ENCODE data around the gene RALGAPA1.
"Not testable (repeated sequence)": the region's sequence is repeated elsewhere in the genome, so short reads cannot be mapped to it uniquely, and the experiment has no call there.

Gene RALGAPA1

DNA sequence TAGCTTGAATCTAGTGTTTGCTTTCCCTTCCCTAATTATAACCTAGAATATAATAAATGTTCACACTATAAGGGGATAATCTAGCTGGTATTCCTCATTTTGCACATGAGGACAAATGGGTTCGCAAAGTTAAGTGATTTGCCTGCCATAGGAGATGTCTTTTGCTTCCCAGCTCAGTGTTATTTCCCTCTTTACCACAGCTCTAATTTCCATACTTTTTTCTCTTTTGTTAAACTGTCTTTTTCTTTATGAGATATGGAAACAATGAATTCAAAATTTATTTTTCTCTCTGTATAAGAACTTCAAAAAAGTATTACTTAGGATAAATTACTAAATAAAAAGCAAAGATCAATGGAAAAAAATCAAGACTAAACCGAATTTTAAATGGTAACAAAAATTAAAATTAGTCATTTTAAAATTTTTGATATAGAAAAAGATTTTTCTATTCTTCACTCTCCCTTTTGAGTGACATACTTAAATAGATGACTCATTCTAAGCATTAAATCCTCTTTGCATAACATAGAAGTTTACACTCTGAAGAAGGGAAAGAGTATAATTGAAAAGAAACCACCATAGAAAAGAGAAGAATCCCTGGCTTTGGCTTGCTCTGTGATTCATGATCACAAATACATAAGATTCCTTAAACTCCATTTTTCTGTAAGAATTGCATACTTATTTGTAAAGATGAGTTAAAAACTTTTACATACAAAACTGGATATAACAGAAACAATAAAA is 177.9 kb downstream of the RALGAPA1 start:
- no peak overlapping the region for H3K4me3 ChIP-seq (ENCODE audit: low read depth, low read length)
- TF ChIP-seq POLR2A (IDR thresholded peaks at IDR 0.05; ENCODE audit: extremely low read depth, insufficient read length) (no peak), MYC (IDR thresholded peaks at IDR 0.05; ENCODE audit: low read depth, low read length) (no peak)
- TF ChIP-seq, protein P1, sequence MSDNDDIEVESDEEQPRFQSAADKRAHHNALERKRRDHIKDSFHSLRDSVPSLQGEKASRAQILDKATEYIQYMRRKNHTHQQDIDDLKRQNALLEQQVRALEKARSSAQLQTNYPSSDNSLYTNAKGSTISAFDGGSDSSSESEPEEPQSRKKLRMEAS (IDR thresholded peaks at IDR 0.05; ENCODE audit: low read depth, low read length) = no peak
- TF ChIP-seq, protein P2, sequence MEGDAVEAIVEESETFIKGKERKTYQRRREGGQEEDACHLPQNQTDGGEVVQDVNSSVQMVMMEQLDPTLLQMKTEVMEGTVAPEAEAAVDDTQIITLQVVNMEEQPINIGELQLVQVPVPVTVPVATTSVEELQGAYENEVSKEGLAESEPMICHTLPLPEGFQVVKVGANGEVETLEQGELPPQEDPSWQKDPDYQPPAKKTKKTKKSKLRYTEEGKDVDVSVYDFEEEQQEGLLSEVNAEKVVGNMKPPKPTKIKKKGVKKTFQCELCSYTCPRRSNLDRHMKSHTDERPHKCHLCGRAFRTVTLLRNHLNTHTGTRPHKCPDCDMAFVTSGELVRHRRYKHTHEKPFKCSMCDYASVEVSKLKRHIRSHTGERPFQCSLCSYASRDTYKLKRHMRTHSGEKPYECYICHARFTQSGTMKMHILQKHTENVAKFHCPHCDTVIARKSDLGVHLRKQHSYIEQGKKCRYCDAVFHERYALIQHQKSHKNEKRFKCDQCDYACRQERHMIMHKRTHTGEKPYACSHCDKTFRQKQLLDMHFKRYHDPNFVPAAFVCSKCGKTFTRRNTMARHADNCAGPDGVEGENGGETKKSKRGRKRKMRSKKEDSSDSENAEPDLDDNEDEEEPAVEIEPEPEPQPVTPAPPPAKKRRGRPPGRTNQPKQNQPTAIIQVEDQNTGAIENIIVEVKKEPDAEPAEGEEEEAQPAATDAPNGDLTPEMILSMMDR (IDR thresholded peaks at IDR 0.05; ENCODE audit: low read depth, low read length) = no peak
- DNase-seq (ENCODE audit: low read depth) = no peak

DNA sequence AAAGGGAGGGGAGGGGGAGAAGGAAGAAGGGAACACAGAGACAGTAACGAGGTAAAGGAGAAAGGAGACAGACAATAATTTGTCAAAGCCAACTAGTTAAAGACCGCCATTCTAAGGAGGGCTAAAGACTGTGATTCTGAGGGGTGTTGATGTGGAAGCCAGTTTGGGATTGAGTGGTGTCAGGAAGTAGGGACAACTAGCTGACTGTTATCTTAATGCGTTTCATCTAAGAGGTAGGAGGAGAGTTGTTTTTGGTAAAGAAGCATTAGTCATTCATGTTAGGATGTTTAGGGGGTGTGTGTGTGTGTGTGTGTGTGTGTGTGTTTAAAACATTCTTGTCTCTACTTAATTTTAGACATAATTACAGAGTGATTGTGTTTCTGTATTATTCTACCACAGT is 180.1 kb downstream of the RALGAPA1 start:
- TF ChIP-seq POLR2A (IDR thresholded peaks at IDR 0.05; ENCODE audit: extremely low read depth, insufficient read length) (no peak), MYC (IDR thresholded peaks at IDR 0.05; ENCODE audit: low read depth, low read length) (no peak)
- no peak for DNase-seq (ENCODE audit: low read depth)

DNA sequence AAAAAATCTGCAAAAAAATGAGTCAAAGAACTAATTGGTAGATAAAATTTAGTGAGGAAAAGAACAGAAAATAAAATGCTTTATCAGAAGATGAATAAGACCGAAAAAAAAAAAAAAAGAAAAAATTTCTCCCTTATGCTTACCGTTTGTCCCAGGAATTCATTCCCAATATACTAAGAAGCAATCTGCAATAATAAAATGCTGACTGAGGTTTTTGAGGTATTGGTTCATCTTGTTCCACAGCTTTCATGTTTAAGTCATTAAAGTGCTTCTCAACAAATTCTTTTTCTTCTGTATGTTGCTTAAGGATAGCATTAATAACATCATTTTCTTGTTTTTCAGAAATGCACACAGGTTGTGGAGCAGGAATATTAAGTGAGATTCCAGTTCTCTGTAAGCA is 182.1 kb downstream of the RALGAPA1 start:
- DNase-seq (ENCODE audit: low read depth); H3K4me3 ChIP-seq (ENCODE audit: low read depth, low read length): not testable (repeated sequence)

More for the DNA sequence above, 180.1 kb downstream of the RALGAPA1 start:
- no peak overlapping the region for H3K4me3 ChIP-seq (ENCODE audit: low read depth, low read length)

DNA sequence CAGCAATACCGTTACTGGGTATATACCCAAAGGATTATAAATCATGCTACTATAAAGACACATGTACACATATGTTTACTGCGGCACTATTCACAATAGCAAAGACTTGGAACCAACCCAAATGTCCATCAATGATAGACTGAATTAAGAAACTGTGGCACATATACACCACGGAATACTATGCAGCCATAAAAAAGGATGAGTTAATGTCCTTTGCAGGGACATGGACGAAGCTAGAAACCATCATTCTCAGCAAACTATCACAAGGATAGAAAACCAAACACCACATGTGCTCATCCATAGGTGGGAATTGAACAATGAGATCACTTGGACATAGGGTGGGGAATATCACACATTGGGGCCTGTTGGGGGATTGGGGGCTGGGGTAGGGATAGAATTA is 187.1 kb downstream of the RALGAPA1 start:
- not testable (repeated sequence) for DNase-seq (ENCODE audit: low read depth)

DNA sequence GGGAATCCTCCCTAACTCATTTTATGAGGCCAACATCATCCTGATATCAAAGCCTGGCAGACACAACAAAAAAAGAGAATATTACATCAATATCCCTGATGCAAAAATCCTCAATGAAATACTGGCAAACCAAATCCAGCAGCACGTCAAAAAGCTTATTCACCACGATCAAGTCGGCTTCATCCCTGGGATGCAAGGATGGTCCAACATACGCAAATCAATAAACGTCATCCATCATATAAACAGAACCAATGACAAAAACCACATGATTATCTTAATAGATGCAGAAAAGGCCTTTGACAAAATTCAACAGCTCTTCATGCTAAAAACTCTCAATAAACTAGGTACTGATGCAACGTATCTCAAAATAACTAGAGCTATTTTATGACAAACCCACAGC is 189.1 kb downstream of the RALGAPA1 start:
- not testable (repeated sequence) for DNase-seq (ENCODE audit: low read depth); H3K4me3 ChIP-seq (ENCODE audit: low read depth, low read length)

More for the DNA sequence above, 187.1 kb downstream of the RALGAPA1 start:
- not testable (repeated sequence) for H3K4me3 ChIP-seq (ENCODE audit: low read depth, low read length)

DNA sequence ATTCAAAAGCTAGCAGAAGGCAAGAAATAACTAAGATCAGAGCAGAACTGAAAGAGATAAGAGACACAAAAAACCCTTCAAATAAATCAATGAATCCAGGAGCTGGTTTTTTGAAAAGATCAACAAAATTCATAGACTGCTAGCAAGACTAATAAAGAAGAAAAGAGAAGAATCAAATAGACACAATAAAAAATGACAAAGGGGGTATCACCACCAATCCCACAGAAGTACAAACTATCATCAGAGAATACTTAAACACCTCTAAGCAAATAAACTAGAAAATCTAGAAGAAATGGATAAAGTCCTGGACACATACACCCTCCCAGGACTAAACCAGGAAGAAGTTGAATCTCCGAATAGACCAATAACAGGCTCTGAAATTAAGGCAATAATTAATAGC is 189.6 kb downstream of the RALGAPA1 start:
- DNase-seq (ENCODE audit: low read depth); H3K4me3 ChIP-seq (ENCODE audit: low read depth, low read length): not testable (repeated sequence)

DNA sequence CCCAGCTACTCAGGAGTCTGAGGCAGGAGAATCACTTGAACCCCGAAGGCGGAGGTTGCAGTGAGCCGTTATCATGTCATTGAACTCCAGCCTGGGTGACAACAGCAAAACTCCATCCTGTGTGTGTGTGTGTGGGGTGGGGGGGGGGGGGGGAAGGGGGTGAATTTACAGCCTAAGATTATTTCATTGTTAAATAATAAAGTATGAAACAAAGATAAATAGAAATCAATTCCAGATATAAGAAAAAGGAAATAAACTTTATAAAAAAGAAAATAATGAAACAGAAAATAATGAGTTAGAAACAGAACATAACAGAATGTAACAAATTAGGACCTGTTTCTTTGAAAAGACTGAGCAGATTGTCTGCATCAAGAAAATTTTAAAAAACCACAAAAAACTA is 191.6 kb downstream of the RALGAPA1 start:
- TF ChIP-seq, protein P2 (IDR thresholded peaks at IDR 0.05; ENCODE audit: low read depth, low read length) = no peak
- TF ChIP-seq POLR2A (IDR thresholded peaks at IDR 0.05; ENCODE audit: extremely low read depth, insufficient read length) (no peak), MYC (IDR thresholded peaks at IDR 0.05; ENCODE audit: low read depth, low read length) (no peak)
- TF ChIP-seq, protein P1 (IDR thresholded peaks at IDR 0.05; ENCODE audit: low read depth, low read length) = no peak
- no peak overlapping the region for H3K4me3 ChIP-seq (ENCODE audit: low read depth, low read length)
- no peak for DNase-seq (ENCODE audit: low read depth)

DNA sequence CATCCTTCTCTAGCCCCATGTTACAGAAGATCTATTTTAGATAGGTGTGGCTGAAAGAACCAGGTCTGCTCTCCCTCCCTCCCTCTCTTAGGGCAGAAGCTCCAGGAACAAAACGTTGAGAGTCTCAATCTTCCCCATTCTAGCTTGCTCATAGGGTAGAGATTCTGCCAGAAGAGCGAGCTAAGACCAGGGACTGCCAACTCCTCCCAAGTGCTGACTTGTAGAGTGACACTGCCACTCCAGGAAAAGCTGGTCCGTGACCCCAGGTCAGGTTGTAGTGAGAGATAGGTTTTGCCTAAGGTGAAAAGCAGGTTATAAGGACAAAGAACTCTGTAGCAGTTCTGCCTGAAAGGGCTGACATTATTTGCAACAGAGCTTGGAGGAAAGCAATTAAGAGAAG is 201.7 kb downstream of the RALGAPA1 start:
- DNase-seq (ENCODE audit: low read depth) = no peak
- H3K4me3 ChIP-seq (ENCODE audit: low read depth, low read length) = no peak overlapping the region
- TF ChIP-seq POLR2A (IDR thresholded peaks at IDR 0.05; ENCODE audit: extremely low read depth, insufficient read length) = no peak
- TF ChIP-seq, protein P2 (IDR thresholded peaks at IDR 0.05; ENCODE audit: low read depth, low read length) = no peak
- TF ChIP-seq, protein P1 (IDR thresholded peaks at IDR 0.05; ENCODE audit: low read depth, low read length) = no peak
- TF ChIP-seq MYC (IDR thresholded peaks at IDR 0.05; ENCODE audit: low read depth, low read length) = no peak

DNA sequence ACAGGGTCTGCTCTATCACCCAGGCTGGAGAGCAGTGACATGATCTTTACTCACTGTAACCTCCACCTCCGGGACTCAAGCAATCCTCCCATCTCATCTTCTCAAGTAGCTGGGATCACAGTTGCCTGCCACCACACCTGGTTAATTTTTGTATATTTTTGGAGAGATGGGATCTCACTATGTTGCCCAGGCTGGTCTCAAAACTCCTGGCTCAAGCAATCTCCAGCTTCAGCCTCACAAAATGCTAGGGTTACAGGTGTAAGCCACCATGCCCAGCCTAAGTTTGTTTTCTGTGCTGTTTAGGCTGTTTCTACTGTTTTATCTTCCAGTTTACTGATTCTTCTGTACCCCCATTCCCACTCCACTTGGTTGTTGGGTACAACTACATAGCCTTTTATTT is 208.8 kb downstream of the RALGAPA1 start:
- no peak for DNase-seq (ENCODE audit: low read depth)
- H3K4me3 ChIP-seq (ENCODE audit: low read depth, low read length) = no peak overlapping the region
- TF ChIP-seq, protein P2 (IDR thresholded peaks at IDR 0.05; ENCODE audit: low read depth, low read length) = no peak
- TF ChIP-seq MYC (IDR thresholded peaks at IDR 0.05; ENCODE audit: low read depth, low read length) (no peak), POLR2A (IDR thresholded peaks at IDR 0.05; ENCODE audit: extremely low read depth, insufficient read length) (no peak)
- TF ChIP-seq, protein P1 (IDR thresholded peaks at IDR 0.05; ENCODE audit: low read depth, low read length) = no peak

Data from NB4 (cell line).